HEK293T (cell line): Measurements from ENCODE around the gene ART5.

Experiments
- CTCF ChIA-PET: fragments of 350-600 bp; formaldehyde crosslinking; extraction: SDS; loops from one replicate; lab custom pipeline; 2021; ENCODE audit warnings: antibody characterized with exemption, inconsistent platforms; lab: Yijun Ruan, JAX
- POLR2A ChIA-PET: fragments of 350-600 bp; formaldehyde crosslinking; extraction: SDS; loops from one replicate; lab custom pipeline; 2020; ENCODE audit warnings: antibody characterized with exemption, inconsistent platforms; lab: Yijun Ruan, JAX
- DNase-seq: peaks from one replicate; pipeline ENCODE4 v3.0.0; 2012; ENCODE audit warnings: mixed read lengths; ENCODE audit errors: extremely low spot score
- ARNT ChIP-seq: fragments of 450-650 bp; IDR thresholded peaks from 2 replicates; pipeline ENCODE4 v1.6.1; 2017; ENCODE audit warnings: mild to moderate bottlenecking
- BHLHE40 ChIP-seq: fragments of 450-650 bp; IDR thresholded peaks from 2 replicates; pipeline ENCODE4 v1.6.1; 2016; ENCODE audit warnings: mild to moderate bottlenecking, moderate library complexity, borderline replicate concordance
- CTBP1 ChIP-seq: fragments of 450-650 bp; IDR thresholded peaks from 2 replicates; pipeline ENCODE4 v1.6.1; 2016; ENCODE audit warnings: borderline replicate concordance
- ELF4 ChIP-seq: fragments of 450-650 bp; IDR thresholded peaks from 2 replicates; pipeline ENCODE4 v1.6.1; 2017; ENCODE audit warnings: antibody characterized with exemption
- FOXA1 ChIP-seq: fragments of 450-650 bp; IDR thresholded peaks from 2 replicates; pipeline ENCODE4 v1.6.1; 2016; ENCODE audit warnings: mild to moderate bottlenecking
- FOXK2 ChIP-seq: fragments of 450-650 bp; IDR thresholded peaks from 2 replicates; pipeline ENCODE4 v1.6.1; 2016; ENCODE audit warnings: mild to moderate bottlenecking
- FOXM1 ChIP-seq: fragments of 450-650 bp; IDR thresholded peaks from 2 replicates; pipeline ENCODE4 v1.6.1; 2017; ENCODE audit warnings: mild to moderate bottlenecking, borderline replicate concordance
- HDGF ChIP-seq: fragments of 450-650 bp; IDR thresholded peaks from 2 replicates; pipeline ENCODE4 v1.6.1; 2017; ENCODE audit warnings: antibody characterized with exemption, borderline replicate concordance
- L3MBTL2 ChIP-seq: fragments of 450-650 bp; conservative IDR thresholded peaks from 2 replicates; pipeline ENCODE4 v1.6.1; 2016; ENCODE audit warnings: mild to moderate bottlenecking
- LEF1 ChIP-seq: fragments of 450-650 bp; IDR thresholded peaks from 2 replicates; pipeline ENCODE4 v1.6.1; 2017; ENCODE audit warnings: mild to moderate bottlenecking, borderline replicate concordance
- NFRKB ChIP-seq: fragments of 450-650 bp; IDR thresholded peaks from 2 replicates; pipeline ENCODE4 v1.6.1; 2016; ENCODE audit warnings: mild to moderate bottlenecking, moderate library complexity
- PKNOX1 ChIP-seq: fragments of 450-650 bp; IDR thresholded peaks from 2 replicates; pipeline ENCODE4 v1.6.1; 2016
- SP1 ChIP-seq: fragments of 450-650 bp; IDR thresholded peaks from 2 replicates; pipeline ENCODE4 v1.6.1; 2017
- SUZ12 ChIP-seq: fragments of 450-650 bp; IDR thresholded peaks from 2 replicates; pipeline ENCODE4 v1.6.1; 2016; ENCODE audit warnings: mild to moderate bottlenecking
- TARDBP ChIP-seq: fragments of 450-650 bp; IDR thresholded peaks from 2 replicates; pipeline ENCODE4 v1.6.1; 2016
- ZNF384 ChIP-seq: fragments of 450-650 bp; IDR thresholded peaks from 2 replicates; pipeline ENCODE4 v1.6.1; 2016

The ART5 gene

GRCh38 chr11:3665336-3666022 is 23.7 kb upstream of the ART5 start:
- no peak for DNase-seq
- TF ChIP-seq ARNT (no peak), FOXA1 (no peak), L3MBTL2 (no peak), FOXK2 (no peak)
- ChIA-PET POLR2A (no interaction called here), CTCF (interaction anchor here (0.6 kb wide), 1 partner anchor 110 kb away, joined by 4 read pairs; no protein-coding TSS in a partner anchor)

- CTCF ChIA-PET = no interaction called here
- no peak for TF ChIP-seq L3MBTL2
- no peak for TF ChIP-seq HDGF
- no peak for TF ChIP-seq TARDBP
- no peak for TF ChIP-seq ARNT
- TF ChIP-seq ELF4 = no peak
- no peak for TF ChIP-seq ZNF384
- TF ChIP-seq SUZ12 = no peak
- TF ChIP-seq FOXA1 = no peak
- TF ChIP-seq LEF1 = no peak
- no peak for TF ChIP-seq CTBP1
- TF ChIP-seq BHLHE40 = no peak
- no peak for TF ChIP-seq NFRKB
- TF ChIP-seq FOXK2 = no peak
- TF ChIP-seq FOXM1 = no peak
- TF ChIP-seq SP1 = no peak
- no peak for DNase-seq
- POLR2A ChIA-PET = no interaction called here
Observed at GRCh38 chr11:3664032-3664630, 22.3 kb upstream of the ART5 start.

- CTCF ChIA-PET = no interaction called here
- POLR2A ChIA-PET = interaction anchor here (0.8 kb wide), 1 partner anchor 16 kb away, joined by 3 read pairs; no protein-coding TSS in a partner anchor
- DNase-seq = no peak
- TF ChIP-seq BHLHE40 = no peak
- no peak for TF ChIP-seq FOXA1
- TF ChIP-seq FOXM1 = no peak
- TF ChIP-seq SUZ12 = no peak
- TF ChIP-seq NFRKB = no peak
- TF ChIP-seq ZNF384 = no peak
- no peak for TF ChIP-seq HDGF
- no peak for TF ChIP-seq SP1
- TF ChIP-seq TARDBP = no peak
- no peak for TF ChIP-seq FOXK2
- no peak for TF ChIP-seq PKNOX1
- TF ChIP-seq ELF4 = no peak
- TF ChIP-seq ARNT = no peak
Observed at GRCh38 chr11:3662856-3663255, 21.1 kb upstream of the ART5 start.

GRCh38 chr11:3660960-3661359 is 19.2 kb upstream of the ART5 start:
- TF ChIP-seq ELF4 (no peak), FOXK2 (no peak), ARNT (no peak), LEF1 (no peak), BHLHE40 (no peak), FOXA1 (no peak), SP1 (no peak), PKNOX1 (no peak), NFRKB (no peak), ZNF384 (no peak), TARDBP (no peak), SUZ12 (no peak), HDGF (no peak), FOXM1 (no peak), CTBP1 (no peak), L3MBTL2 (no peak)
- ChIA-PET POLR2A (no interaction called here), CTCF (no interaction called here)
- no peak for DNase-seq

GRCh38 chr11:3659595-3660515 is 18.1 kb upstream of the ART5 start:
- ChIA-PET CTCF (no interaction called here), POLR2A (no interaction called here)
- no peak for DNase-seq
- TF ChIP-seq FOXA1 (no peak), ZNF384 (no peak), HDGF (no peak), ARNT (no peak), SP1 (no peak), PKNOX1 (no peak), FOXK2 (no peak), TARDBP (no peak), ELF4 (no peak), LEF1 (no peak), L3MBTL2 (no peak), FOXM1 (no peak), CTBP1 (no peak), BHLHE40 (no peak), SUZ12 (no peak), NFRKB (no peak)
